K562 (cell line): ENCODE measurements around the gene TAF8. TPM values are rescaled to one million over a fixed set of nuclear protein-coding genes. Genes with fewer than 3 reads are reported as not detected.
A peak's percentile ranks its signal among the peaks of the same experiment; 100 is the strongest.

Experiments used
- CBX5 ChIP-seq: IDR thresholded peaks from 2 replicates; pipeline ENCODE4 v1.6.1; 2014; ENCODE audit warnings: low read depth, borderline replicate concordance
- CCNT2 ChIP-seq: IDR thresholded peaks from 2 replicates; pipeline ENCODE4 v1.6.1; 2011; ENCODE audit warnings: borderline replicate concordance, low read depth, mild to moderate bottlenecking, moderate library complexity, mixed read lengths, low read length; ENCODE audit not compliant: insufficient read length; ENCODE audit errors: extremely low read depth
- DEAF1 ChIP-seq: fragments of 450-650 bp; formaldehyde crosslinking; IDR thresholded peaks from 2 replicates; pipeline ENCODE4 v1.4.0; 2020; ENCODE audit warnings: mild to moderate bottlenecking, moderate library complexity
- FOXA1 ChIP-seq: fragments of 450-650 bp; IDR thresholded peaks from 2 replicates; pipeline ENCODE4 v1.6.1; 2016; ENCODE audit warnings: mild to moderate bottlenecking, borderline replicate concordance
- HINFP ChIP-seq: fragments of 450-650 bp; conservative IDR thresholded peaks from 2 replicates; pipeline ENCODE4 v1.6.1; 2016; ENCODE audit warnings: missing genetic modification characterization, low read depth, mild to moderate bottlenecking, control low read depth, missing compliant biosample characterization
- PRDM10 ChIP-seq: fragments of 450-650 bp; IDR thresholded peaks from 2 replicates; pipeline ENCODE4 v1.6.1; 2018; ENCODE audit not compliant: partially characterized antibody
- PTBP1 ChIP-seq: fragments of 200-400 bp; formaldehyde crosslinking; IDR thresholded peaks from 2 replicates; pipeline ENCODE4 v1.6.1; 2017; ENCODE audit warnings: low read depth, low read length
- RCOR1 ChIP-seq, 2 experiments: IDR thresholded peaks; 2 replicates each; pipeline ENCODE4 v1.6.1; 2012; ENCODE audit warnings: low read depth in 2 of 2, low read length in 2 of 2, borderline replicate concordance in 1 of 2, improper control_type of control experiment in 1 of 2
- RHOXF2B ChIP-seq: fragments of 250-450 bp; sonication (Bioruptor Pico); conservative IDR thresholded peaks from 2 replicates; pipeline ENCODE4 v1.5.1; 2021
- SETDB1 ChIP-seq: IDR thresholded peaks from one replicate; pipeline ENCODE4 v1.6.1; 2012; ENCODE audit warnings: low read length, control low read depth, inconsistent platforms
- SP1 ChIP-seq: sonication (generic); formaldehyde crosslinking; IDR thresholded peaks from 2 replicates; pipeline ENCODE4 v1.8.1; 2022; ENCODE audit warnings: mild to moderate bottlenecking, missing genetic modification reagents
- USF1 ChIP-seq: sonication (generic); formaldehyde crosslinking; IDR thresholded peaks from 2 replicates; pipeline ENCODE4 v1.9.0; 2022; ENCODE audit warnings: mild to moderate bottlenecking, missing genetic modification reagents
- VEZF1 ChIP-seq: fragments of 200-800 bp; sonication (Bioruptor generic); IDR thresholded peaks from 2 replicates; pipeline ENCODE4 v1.6.1; 2017; ENCODE audit warnings: missing genetic modification characterization, missing compliant biosample characterization
- ZFPM2 ChIP-seq: fragments of 250-450 bp; sonication (Bioruptor Pico); IDR thresholded peaks from 2 replicates; pipeline ENCODE4 v1.5.1; 2022; ENCODE audit warnings: mild to moderate bottlenecking
- ZNF217 ChIP-seq: sonication (generic); formaldehyde crosslinking; IDR thresholded peaks from 2 replicates; pipeline ENCODE4 v1.8.0; 2022; ENCODE audit warnings: mild to moderate bottlenecking, missing genetic modification reagents
- ZNF431 ChIP-seq: sonication (generic); formaldehyde crosslinking; IDR thresholded peaks from 2 replicates; pipeline ENCODE4 v1.8.0; 2022; ENCODE audit warnings: mild to moderate bottlenecking, missing genetic modification reagents
- ZNF695 ChIP-seq: fragments of 450-650 bp; formaldehyde crosslinking; IDR thresholded peaks from 2 replicates; pipeline ENCODE4 v1.4.0; 2020; ENCODE audit warnings: mild to moderate bottlenecking, moderate library complexity
- polyA plus RNA-seq, 8 experiments: library from polyadenylated mRNA; depleted of rRNA in 4 of 8; stranded (reverse) in 5 of 8; unstranded in 3 of 8; fragments of >200 nt; fragmentation: Nextera tagmentation in 2 of 8; fragmentation: Illumina TruSeq in 1 of 8; extraction: Ambion mirVana in 2 of 8; extraction: Trizol in 1 of 8; gene quantifications; 2 replicates each; pipeline versions ENCODE4 v1.2.1 to v1.2.3, GENCODE V29; 2011 to 2014; ENCODE audit warnings: inconsistent platforms in 1 of 8, missing spikeins in 1 of 8
- total RNA-seq, 7 experiments: library from RNA; depleted of rRNA in 6 of 7; stranded (reverse); fragments of >200 nt in 6 of 7; fragmentation: Illumina TruSeq in 2 of 7; extraction: Trizol in 2 of 7; gene quantifications; 2 replicates each; pipeline versions ENCODE4 v1.2.1 to v1.2.3, GENCODE V29; 2011 to 2021; ENCODE audit warnings: low replicate concordance in 1 of 7

Gene TAF8
- total and polyA plus RNA-seq, 9 of the 15 experiments (the other 6 are each of a cell fraction or from before 2014, with no cell fraction given): 29.4 to 84.0 (median 52.6) TPM

GRCh38 chr6:42050297-42051267, at the start of gene TAF8 (continued):
- TF ChIP-seq SETDB1 (no peak), FOXA1 (no peak), ZNF431 (CRISPR knock-in tag) (peak; percentile 59; the same call in 1 of the 2 replicates), RCOR1 (IDR thresholded peaks at IDR 0.05; ENCODE audit: borderline replicate concordance in 1 of 2, low read depth in 2 of 2, low read length in 2 of 2) (0 out of 4 replicates have a peak, but pooled peaks of 1 of the 2 experiments have one; percentile 9), CCNT2 (peak; percentile 88), CBX5 (no peak), PTBP1 (no peak), ZFPM2 (CRISPR knock-in tag) (no peak), ZNF695 (CRISPR knock-in tag) (no peak), ZNF217 (no peak), VEZF1 (CRISPR knock-in tag) (peak; percentile 82), SP1 (CRISPR knock-in tag) (peak; percentile 91), RHOXF2B (no peak), PRDM10 (peak; percentile 99), HINFP (tag) (no peak), USF1 (peak; percentile 87), DEAF1 (0 out of 2 replicates have a peak, but pooled peaks have one; percentile 8)
